Ovary (tissue), 9 donors: Measurements from ENCODE around the gene ANK2. TPM values are rescaled to one million over a fixed set of nuclear protein-coding genes. Genes with fewer than 3 reads are reported as not detected.

Experiments used
- DNase-seq, 5 donors: peaks; one replicate each; pipeline ENCODE4 v3.0.0-alpha.2; 2019 to 2020
- H3K27ac ChIP-seq, 2 donors: fragments of 200-600 bp; one replicate each; pipeline versions ENCODE4 v1.5.1 to v1.8.0; 2019 to 2022
- H3K27me3 ChIP-seq: fragments of 200-600 bp; one replicate; pipeline ENCODE4 v1.8.0; 2022
- H3K36me3 ChIP-seq: fragments of 200-600 bp; sonication (generic); one replicate; pipeline ENCODE4 v1.5.1; 2019
- H3K4me1 ChIP-seq: one replicate; pipeline ENCODE4 v1.8.1; 2013; ENCODE audit warnings: mild to moderate bottlenecking, moderate library complexity; ENCODE audit not compliant: insufficient read depth
- H3K4me3 ChIP-seq: fragments of 200-600 bp; sonication (generic); one replicate; pipeline ENCODE4 v1.5.1; 2017
- H3K9me3 ChIP-seq, 2 donors: fragments of 200-600 bp in 1 of 2; sonication (generic) in 1 of 2; one replicate each; pipeline versions ENCODE4 v1.5.1 to v1.8.1; 2013 to 2019; ENCODE audit warnings: mild to moderate bottlenecking in 1 of 2, moderate library complexity in 1 of 2
- CTCF ChIP-seq, 3 donors: fragments of 450-650 bp in 2 of 3; fragments of 200-600 bp in 1 of 3; IDR thresholded peaks; one replicate each; pipeline versions ENCODE4 v1.5.1 to v1.8.0; 2016 to 2022; ENCODE audit warnings: antibody characterized with exemption in 3 of 3, mild to moderate bottlenecking in 1 of 3
- EP300 ChIP-seq: sonication (generic); formaldehyde crosslinking; IDR thresholded peaks from one replicate; pipeline ENCODE4 v1.6.1; 2017; ENCODE audit warnings: antibody characterized with exemption
- POLR2A ChIP-seq: fragments of 450-650 bp; IDR thresholded peaks from one replicate; pipeline ENCODE4 v1.6.1; 2017; ENCODE audit warnings: antibody characterized with exemption, mild to moderate bottlenecking, moderate library complexity
- WGBS, 3 donors: extraction: QIAGEN DNeasy Blood & Tissue Kit in 1 of 3; methylation state at CpG; one replicate each; pipeline versions ENCODE4 v1.1.5 to v1.1.7; 2013 to 2017; 5-methylcytosine and 5-hydroxymethylcytosine counted together
- intact Hi-C, 4 donors: fragments of 100-400 bp; cut with DNase I; formaldehyde crosslinking; loops; one replicate each; pipeline versions ENCODE4 v1.11.0 to v1.15.1; 2022 to 2023
- polyA plus RNA-seq, 2 donors: library from polyadenylated mRNA; stranded (reverse); fragments of 200-250 nt in 1 of 2; fragments of 350-450 nt in 1 of 2; fragmentation: Illumina TruSeq in 1 of 2; extraction: RNeasy Lipid Tissue Mini Kit (QIAGEN cat#74804) in 1 of 2; gene quantifications; one replicate each; pipeline ENCODE4 v1.2.3, GENCODE V29; 2013 to 2014
- total RNA-seq, 7 donors: library from RNA; depleted of rRNA in 2 of 7; stranded (reverse); fragments of >200 nt in 2 of 7; fragmentation: NEBNext Ultra II Directional in 3 of 7; extraction: Animal tissue kit (Norgen Biotek cat#: 25700) in 3 of 7; gene quantifications; one replicate each; pipeline versions ENCODE4 v1.1.0 to v1.2.4, GENCODE V29; 2016 to 2023
- donor health status: DM: no; HTN: no; CAD: no; lungs with moderate emphysema.
- donor health status: DM: no; HTN: no; CAD: no.
- donor health status: Bipolar disorder and iron deficiency.
- donor health status: DM: yes; HTN: yes; CAD: no.
- donor health status: DM: no; HTN: no; CAD: no.
- donor health status: DM: yes; HTN: yes; CAD: no.

The ANK2 gene
- total and polyA plus RNA-seq, 9 donors, result 26.4 to 120 (median 66.9) TPM

DNA sequence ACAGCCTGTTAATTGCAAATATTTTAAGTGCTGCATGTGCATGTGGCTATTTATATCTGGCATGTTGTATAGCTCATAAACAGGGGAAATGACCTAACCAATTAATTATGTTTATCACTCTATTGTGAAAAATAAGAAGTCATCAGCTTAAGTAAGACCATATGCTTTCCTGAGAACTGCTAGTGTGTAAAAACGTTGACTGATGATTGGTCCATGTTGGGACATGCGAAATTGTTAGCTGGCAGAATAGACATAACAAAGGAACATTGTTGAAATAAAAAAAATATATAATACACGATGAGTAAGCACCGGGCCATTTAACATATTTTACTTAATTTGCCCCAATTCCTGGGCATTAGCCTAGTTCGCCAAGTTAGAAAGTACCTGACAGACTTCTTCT, 207.5 kb downstream of the ANK2 start:
- no peaks in the 10 kb centered on the region for H3K27me3 ChIP-seq
- intact Hi-C loops, result no loop called here
- H3K4me3 ChIP-seq, result no peak overlapping the region
- 62 to 67% (median 63%) methylated on average over 5 of the region's 5 CpGs for WGBS, 3 donors
- no peak for DNase-seq
- no peak overlapping the region for H3K27ac ChIP-seq
- TF ChIP-seq CTCF (IDR thresholded peaks at IDR 0.05) (no peak), POLR2A (no peak), EP300 (no peak)
- H3K4me1 ChIP-seq, result no peaks in the 10 kb centered on the region
- H3K9me3 ChIP-seq, result no peaks in the 10 kb centered on the region
- no peaks in the 10 kb centered on the region for H3K36me3 ChIP-seq

DNA sequence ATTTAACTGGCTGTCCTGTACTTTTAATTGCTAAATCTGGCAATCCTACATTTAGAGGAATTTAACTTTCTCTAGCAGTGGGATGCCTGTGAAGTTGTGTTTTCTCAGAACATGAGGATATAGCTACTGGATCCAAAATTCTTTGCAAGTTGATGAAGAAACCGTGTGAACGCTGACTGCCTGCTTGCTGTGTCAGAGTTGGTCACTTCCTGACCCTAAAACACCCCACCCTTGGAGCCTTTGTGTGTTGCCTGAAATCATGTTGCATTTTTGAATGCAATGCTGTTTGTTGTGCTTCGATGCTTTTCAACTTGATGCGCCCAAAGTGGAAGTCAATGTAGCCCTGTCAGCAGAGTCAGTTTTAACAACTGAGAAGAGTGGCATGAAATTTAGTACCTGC, 211.2 kb downstream of the ANK2 start:
- intact Hi-C loops, result no loop called here
- Histone ChIP-seq H3K27me3 (no peaks in the 10 kb centered on the region), H3K9me3 (no peaks in the 10 kb centered on the region), H3K36me3 (no peaks in the 10 kb centered on the region), H3K4me1 (no peaks in the 10 kb centered on the region), H3K4me3 (no peak overlapping the region), H3K27ac (no peak overlapping the region)
- 87 to 92% (median 87%) methylated on average over 4 of the region's 4 CpGs for WGBS, 3 donors
- no peak for DNase-seq
- no peak for TF ChIP-seq POLR2A
- no peak for TF ChIP-seq CTCF (IDR thresholded peaks at IDR 0.05)
- no peak for TF ChIP-seq EP300

DNA sequence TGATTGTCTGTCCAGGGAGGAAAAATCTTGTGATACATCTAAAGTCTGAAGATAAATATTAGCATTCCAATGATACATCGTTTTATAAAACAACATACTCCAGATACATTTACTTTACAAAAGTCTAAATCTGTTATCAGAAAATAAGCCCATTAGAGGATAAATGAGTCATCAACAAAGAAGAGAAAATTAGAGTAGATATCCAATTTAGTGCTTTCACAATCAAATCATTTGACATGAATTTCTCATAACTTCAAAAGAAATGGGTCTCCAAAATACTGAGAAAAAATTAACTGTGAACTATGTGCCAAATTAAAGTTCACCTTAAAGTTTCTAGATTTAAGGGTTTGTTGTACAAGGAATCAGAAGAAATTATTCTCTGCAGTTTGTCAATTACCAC, 213.8 kb downstream of the ANK2 start:
- TF ChIP-seq POLR2A (no peak), CTCF (IDR thresholded peaks at IDR 0.05) (no peak)
- no peak overlapping the region for H3K27ac ChIP-seq
- no peak for DNase-seq
- no peak overlapping the region for H3K4me3 ChIP-seq
- H3K4me1 ChIP-seq, result no peaks in the 10 kb centered on the region
- H3K27me3 ChIP-seq, result no peaks in the 10 kb centered on the region
- intact Hi-C loops, result no loop called here
- no peaks in the 10 kb centered on the region for H3K36me3 ChIP-seq
- 11 to 25% (median 24%) methylated on average over 1 of the region's 1 CpG for WGBS, 3 donors
- H3K9me3 ChIP-seq, result no peaks in the 10 kb centered on the region

DNA sequence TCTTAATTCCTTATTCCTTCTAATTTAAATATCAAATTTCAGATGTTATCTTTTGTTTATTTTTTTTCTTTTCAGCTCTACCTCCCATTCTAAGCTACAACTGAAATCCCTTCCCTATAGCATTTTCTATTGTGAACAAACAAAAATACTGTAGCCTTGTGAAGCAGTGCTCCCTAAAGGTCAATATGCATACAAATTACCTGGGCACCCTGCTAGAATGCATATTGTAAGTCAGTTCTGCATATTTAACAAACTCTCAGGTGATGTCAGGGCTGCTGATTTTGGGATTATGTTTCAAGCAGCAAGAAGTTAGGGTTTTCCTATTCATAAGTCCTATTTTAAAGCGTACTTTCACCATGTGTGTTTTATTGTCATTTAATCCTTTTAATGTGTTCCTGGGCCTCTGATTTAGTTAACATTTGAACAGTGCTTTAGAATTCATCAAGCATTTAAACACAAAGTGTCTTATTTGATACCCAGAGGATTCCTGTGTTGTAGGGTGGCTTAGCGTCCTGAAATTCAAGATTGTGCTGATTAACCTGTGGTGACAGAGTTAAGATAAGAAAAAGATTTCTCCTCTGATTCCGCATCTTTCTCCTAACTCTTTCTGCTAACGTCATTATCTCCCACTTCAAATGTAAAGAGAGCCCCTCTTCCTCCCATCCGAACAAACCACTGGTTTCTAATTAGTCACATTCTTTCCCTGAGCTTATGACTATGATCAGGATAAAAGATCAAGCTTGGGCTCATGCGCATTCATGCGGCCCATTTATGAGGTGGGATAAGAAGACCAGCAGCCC, 221.3 kb downstream of the ANK2 start:
- Histone ChIP-seq H3K4me1 (no peaks in the 10 kb centered on the region), H3K27ac (no peak overlapping the region), H3K36me3 (no peaks in the 10 kb centered on the region), H3K4me3 (no peak overlapping the region), H3K9me3 (no peaks in the 10 kb centered on the region), H3K27me3 (no peaks in the 10 kb centered on the region)
- intact Hi-C loops, result no loop called here
- 92 to 95% (median 94%) methylated on average over 7 of the region's 7 CpGs for WGBS, 3 donors
- no peak for DNase-seq
- no peak for TF ChIP-seq EP300
- TF ChIP-seq CTCF (IDR thresholded peaks at IDR 0.05), result no peak
- TF ChIP-seq POLR2A, result no peak
